ENCODE data around the gene EIF4G3.

DNA sequence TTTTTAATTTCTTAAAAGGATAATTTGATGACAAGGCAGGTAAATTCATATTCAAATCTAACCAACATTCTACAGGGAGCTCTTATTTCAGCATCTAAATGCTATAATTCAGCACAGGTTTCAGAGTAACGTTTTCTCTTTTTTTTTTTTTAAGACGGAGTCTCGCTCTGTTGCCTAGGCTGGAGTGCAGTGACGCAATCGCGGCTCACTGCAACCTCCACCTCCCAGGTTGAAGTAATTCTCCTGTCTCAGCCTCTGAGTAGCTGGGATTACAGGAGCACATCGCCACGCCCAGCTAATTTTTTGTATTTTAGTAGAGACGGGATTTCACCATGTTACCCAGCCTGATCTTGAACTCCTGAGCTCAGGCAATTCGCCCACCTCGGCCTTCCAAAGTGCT, 66.5 kb downstream of the EIF4G3 start:
- TF ChIP-seq, protein P1, sequence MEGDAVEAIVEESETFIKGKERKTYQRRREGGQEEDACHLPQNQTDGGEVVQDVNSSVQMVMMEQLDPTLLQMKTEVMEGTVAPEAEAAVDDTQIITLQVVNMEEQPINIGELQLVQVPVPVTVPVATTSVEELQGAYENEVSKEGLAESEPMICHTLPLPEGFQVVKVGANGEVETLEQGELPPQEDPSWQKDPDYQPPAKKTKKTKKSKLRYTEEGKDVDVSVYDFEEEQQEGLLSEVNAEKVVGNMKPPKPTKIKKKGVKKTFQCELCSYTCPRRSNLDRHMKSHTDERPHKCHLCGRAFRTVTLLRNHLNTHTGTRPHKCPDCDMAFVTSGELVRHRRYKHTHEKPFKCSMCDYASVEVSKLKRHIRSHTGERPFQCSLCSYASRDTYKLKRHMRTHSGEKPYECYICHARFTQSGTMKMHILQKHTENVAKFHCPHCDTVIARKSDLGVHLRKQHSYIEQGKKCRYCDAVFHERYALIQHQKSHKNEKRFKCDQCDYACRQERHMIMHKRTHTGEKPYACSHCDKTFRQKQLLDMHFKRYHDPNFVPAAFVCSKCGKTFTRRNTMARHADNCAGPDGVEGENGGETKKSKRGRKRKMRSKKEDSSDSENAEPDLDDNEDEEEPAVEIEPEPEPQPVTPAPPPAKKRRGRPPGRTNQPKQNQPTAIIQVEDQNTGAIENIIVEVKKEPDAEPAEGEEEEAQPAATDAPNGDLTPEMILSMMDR (IDR thresholded peaks at IDR 0.05): no peak
- no peak for TF ChIP-seq POLR2A (IDR thresholded peaks at IDR 0.05)

Data from esophagus squamous epithelium (tissue), 4 donors.